ENCODE measurements around the gene ZNF709.
A peak's percentile ranks its signal among the peaks of the same experiment; 100 is the strongest.
"Not testable (repeated sequence)": the region's sequence is repeated elsewhere in the genome, so short reads cannot be mapped to it uniquely, and the experiment has no call there.

The ZNF709 gene

GRCh38 chr19:12484371-12485051, at the start of gene ZNF709:
ZNF709 (minus strand) TSS chr19:12484816; CDS start chr19:12484657, 159 bp downstream.
- DNase-seq (ENCODE audit: low read depth) = peak; percentile 88

- no peak for DNase-seq (ENCODE audit: low read depth)
These were observed 42.6 kb upstream of the ZNF709 start for GRCh38 chr19:12527034-12527836.

- DNase-seq (ENCODE audit: low read depth) = no peak
These were observed 41.9 kb upstream of the ZNF709 start for GRCh38 chr19:12526542-12526941.

GRCh38 chr19:12521996-12522395, 37.4 kb upstream of the ZNF709 start:
- DNase-seq (ENCODE audit: low read depth) = no peak

GRCh38 chr19:12513531-12514061, 29.0 kb upstream of the ZNF709 start:
- no peak for DNase-seq (ENCODE audit: low read depth)

- no peak for DNase-seq (ENCODE audit: low read depth)
These were observed 12.4 kb upstream of the ZNF709 start for GRCh38 chr19:12497032-12497431.

GRCh38 chr19:12496480-12496879, 11.9 kb upstream of the ZNF709 start:
- no peak for DNase-seq (ENCODE audit: low read depth)

GRCh38 chr19:12495002-12495802, 10.6 kb upstream of the ZNF709 start:
- peak; percentile 91 for DNase-seq (ENCODE audit: low read depth)

GRCh38 chr19:12494260-12494860, 9.7 kb upstream of the ZNF709 start:
- DNase-seq (ENCODE audit: low read depth) = no peak

- DNase-seq (ENCODE audit: low read depth) = not testable (repeated sequence)
These were observed 1.7 kb upstream of the ZNF709 start for GRCh38 chr19:12486265-12486783.

- no peak for DNase-seq (ENCODE audit: low read depth)
These were observed 955 bp upstream of the ZNF709 start for GRCh38 chr19:12485571-12485970.

- no peak for DNase-seq (ENCODE audit: low read depth)
These were observed 418 bp upstream of the ZNF709 start for GRCh38 chr19:12485052-12485416.

- DNase-seq (ENCODE audit: low read depth) = no peak
These were observed 625 bp downstream of the ZNF709 start for GRCh38 chr19:12484011-12484370.

GRCh38 chr19:12482509-12482886, 2.1 kb downstream of the ZNF709 start:
- DNase-seq (ENCODE audit: low read depth) = no peak

GRCh38 chr19:12481781-12482508, 2.7 kb downstream of the ZNF709 start:
- no peak for DNase-seq (ENCODE audit: low read depth)

- DNase-seq (ENCODE audit: low read depth) = no peak
These were observed 6.2 kb downstream of the ZNF709 start for GRCh38 chr19:12478234-12478941.

GRCh38 chr19:12467651-12468050, 17.0 kb downstream of the ZNF709 start:
- DNase-seq (ENCODE audit: low read depth) = not testable (repeated sequence)

- DNase-seq (ENCODE audit: low read depth) = no peak
These were observed 19.4 kb downstream of the ZNF709 start for GRCh38 chr19:12465211-12465610.

- DNase-seq (ENCODE audit: low read depth) = no peak
These were observed 19.8 kb downstream of the ZNF709 start for GRCh38 chr19:12464769-12465168.

- not testable (repeated sequence) for DNase-seq (ENCODE audit: low read depth)
These were observed 20.5 kb downstream of the ZNF709 start for GRCh38 chr19:12464139-12464538.
